GM12878 (cell line): ENCODE data around the gene SCMH1. TPM values are rescaled to one million over a fixed set of nuclear protein-coding genes. Genes with fewer than 3 reads are reported as not detected.

Experiments
- ATAC-seq: fragments of 200-7000 bp; cut with Tn5 transposase; 3 replicates; pipeline ENCODE4 v1.9.1; 2020; ENCODE audit warnings: mild to moderate bottlenecking, moderate library complexity
- BruUV-seq: library from RNA; stranded (reverse); fragments of 400-500 nt; replicated peaks from 2 replicates; lab custom pipeline; 2021; lab: Mats Ljungman, UMichigan
- CTCF ChIA-PET: fragments of 300-600 bp; sonication (Branson Sonifier 250); formaldehyde crosslinking; extraction: SDS; loops from one replicate; lab custom pipeline; 2021; ENCODE audit warnings: inconsistent platforms; lab: Yijun Ruan, JAX
- POLR2A ChIA-PET: fragments of 350-600 bp; formaldehyde crosslinking; extraction: SDS; loops from one replicate; lab custom pipeline; 2021; ENCODE audit warnings: inconsistent platforms; lab: Charles Lee
- RAD21 ChIA-PET: fragments of 300-600 bp; sonication (Branson Sonifier 250); formaldehyde crosslinking; loops from one replicate; lab custom pipeline; 2023; ENCODE audit warnings: antibody characterized with exemption; ENCODE audit not compliant: unreplicated experiment; lab: Charles Lee
- SMC1A ChIA-PET: fragments of 300-600 bp; sonication (Branson Sonifier 250); formaldehyde crosslinking; loops from one replicate; lab custom pipeline; 2023; ENCODE audit not compliant: unreplicated experiment, uncharacterized antibody; lab: Charles Lee
- DNase-seq: peaks from one replicate; pipeline ENCODE4 v3.0.0-alpha.2; 2011; ENCODE audit warnings: low read depth, low spot score
- FAIRE-seq: peaks from 3 replicates; lab custom pipeline; 2011; peaks lifted over from hg19 to GRCh38; lab: Jason Lieb, UNC
- H2AFZ ChIP-seq: 2 replicates; pipeline ENCODE4 v1.6.0; 2011; ENCODE audit warnings: low read depth, low read length, control low read depth; ENCODE audit not compliant: control insufficient read depth
- H3K27ac ChIP-seq: 2 replicates; pipeline ENCODE4 v1.5.1; 2011; ENCODE audit warnings: control low read depth; ENCODE audit not compliant: control insufficient read depth, insufficient read depth
- H3K27me3 ChIP-seq, 2 experiments: replicated peaks in 1 of 2; 2 replicates each; pipeline versions ENCODE4 v1.6.0 to v1.6.1; 2011; ENCODE audit warnings: low read length in 1 of 2; ENCODE audit not compliant: control insufficient read depth in 2 of 2, insufficient read depth in 2 of 2
- H3K36me3 ChIP-seq, 2 experiments: 2 replicates each; pipeline ENCODE4 v1.5.1; 2011; ENCODE audit warnings: low read length in 1 of 2; ENCODE audit not compliant: control insufficient read depth in 2 of 2, insufficient read depth in 2 of 2
- H3K4me1 ChIP-seq: 2 replicates; pipeline ENCODE4 v1.6.1; 2011; ENCODE audit warnings: mild to moderate bottlenecking, low read length, moderate library complexity, mixed read lengths; ENCODE audit not compliant: control insufficient read depth, insufficient read depth
- H3K4me2 ChIP-seq: 2 replicates; pipeline ENCODE4 v1.6.0; 2011; ENCODE audit warnings: control low read depth; ENCODE audit not compliant: control insufficient read depth, insufficient read depth
- H3K4me3 ChIP-seq: fragments of 200-600 bp; sonication (generic); 2 replicates; pipeline ENCODE4 v1.5.1; 2016
- H3K79me2 ChIP-seq: 2 replicates; pipeline ENCODE4 v1.6.0; 2011; ENCODE audit warnings: low read length; ENCODE audit not compliant: control insufficient read depth, insufficient read depth
- H3K9ac ChIP-seq: 2 replicates; pipeline ENCODE4 v1.8.0; 2011; ENCODE audit warnings: low read length, control low read depth, mixed read lengths; ENCODE audit not compliant: control insufficient read depth, insufficient read depth
- H3K9me3 ChIP-seq: replicated peaks from 3 replicates; pipeline ENCODE4 v1.5.1; 2011; ENCODE audit warnings: mild to moderate bottlenecking, low read length; ENCODE audit not compliant: control insufficient read depth, insufficient read depth
- H4K20me1 ChIP-seq: 2 replicates; pipeline ENCODE4 v1.6.0; 2011; ENCODE audit not compliant: control insufficient read depth, insufficient read depth
- BMI1 ChIP-seq: fragments of 450-650 bp; IDR thresholded peaks from 2 replicates; pipeline ENCODE4 v1.6.1; 2016; ENCODE audit warnings: mild to moderate bottlenecking, moderate library complexity, borderline replicate concordance
- CBX5 ChIP-seq: sonication (generic); IDR thresholded peaks from 2 replicates; pipeline ENCODE4 v1.6.1; 2016; ENCODE audit warnings: low read depth, moderate library complexity, mild to moderate bottlenecking, inconsistent platforms
- ETV6 ChIP-seq, 2 experiments: fragments of 450-650 bp in 1 of 2; IDR thresholded peaks in 1 of 2; conservative IDR thresholded peaks in 1 of 2; 2 replicates each; pipeline ENCODE4 v1.6.1; 2014; ENCODE audit warnings: antibody characterized with exemption in 1 of 2, borderline replicate concordance in 1 of 2, low read depth in 1 of 2, mild to moderate bottlenecking in 1 of 2, moderate library complexity in 1 of 2
- MTA2 ChIP-seq: fragments of 450-650 bp; IDR thresholded peaks from 2 replicates; pipeline ENCODE4 v1.6.1; 2016; ENCODE audit warnings: low read depth, mild to moderate bottlenecking, moderate library complexity
- MYB ChIP-seq: fragments of 150-350 bp; IDR thresholded peaks from 2 replicates; pipeline ENCODE4 v1.6.1; 2014; ENCODE audit warnings: mild to moderate bottlenecking, low read depth, low read length, borderline replicate concordance
- POLR2A ChIP-seq: IDR thresholded peaks from 2 replicates; pipeline ENCODE4 v1.6.1; 2011; ENCODE audit warnings: low read depth, mild to moderate bottlenecking, low read length
- RAD21 ChIP-seq: IDR thresholded peaks from 2 replicates; pipeline ENCODE4 v1.6.1; 2011; ENCODE audit warnings: mild to moderate bottlenecking, low read depth, low read length, moderate library complexity; ENCODE audit not compliant: insufficient read depth
- TCF7 ChIP-seq: IDR thresholded peaks from 2 replicates; pipeline ENCODE4 v1.6.1; 2014; ENCODE audit warnings: antibody characterized with exemption, borderline replicate concordance
- YBX1 ChIP-seq: fragments of 450-650 bp; IDR thresholded peaks from 2 replicates; pipeline ENCODE4 v1.6.1; 2016; ENCODE audit warnings: antibody characterized with exemption
- ZBTB33 ChIP-seq: fragments of 450-650 bp; IDR thresholded peaks from 2 replicates; pipeline ENCODE4 v1.6.1; 2017; ENCODE audit warnings: mild to moderate bottlenecking
- ZNF207 ChIP-seq: fragments of 450-650 bp; IDR thresholded peaks from 2 replicates; pipeline ENCODE4 v1.6.1; 2014; ENCODE audit warnings: antibody characterized with exemption, mild to moderate bottlenecking, borderline replicate concordance
- ZNF592 ChIP-seq: fragments of 450-650 bp; IDR thresholded peaks from 2 replicates; pipeline ENCODE4 v1.6.1; 2017; ENCODE audit warnings: mild to moderate bottlenecking, moderate library complexity
- WGBS: methylation state at CpG from one replicate; pipeline ENCODE4 v1.1.6; 2016; ENCODE audit warnings: low lambda C conversion rate; ENCODE audit not compliant: insufficient replicate concordance, insufficient coverage; ENCODE audit errors: missing lambda C conversion rate; 5-methylcytosine and 5-hydroxymethylcytosine counted together
- in situ Hi-C: fragments of 300-500 bp; cut with MboI; formaldehyde crosslinking; loops from 9 replicates; pipeline ENCODE4 v1.14.3; 2018; ENCODE audit warnings: mixed read lengths
- intact Hi-C: fragments of 100-400 bp; cut with micrococcal nuclease; formaldehyde crosslinking; loops from one replicate; pipeline ENCODE4 v1.14.2; 2022; ENCODE audit not compliant: unreplicated experiment
- polyA plus RNA-seq, 11 experiments: library from polyadenylated mRNA; depleted of rRNA in 4 of 11; unstranded in 6 of 11; stranded (reverse) in 5 of 11; fragments of >200 nt; fragmentation: Nextera tagmentation in 4 of 11; fragmentation: Illumina TruSeq in 1 of 11; extraction: Ambion mirVana in 4 of 11; extraction: Trizol in 1 of 11; gene quantifications; 1 replicate in 1 of 11; 2 replicates in 10 of 11; pipeline versions ENCODE4 v1.2.1 to v1.2.3, GENCODE V29; 2011 to 2016; ENCODE audit warnings: inconsistent platforms in 2 of 11, missing spikeins in 2 of 11, low read depth in 1 of 11
- total RNA-seq, 4 experiments: library from RNA; depleted of rRNA in 3 of 4; stranded (reverse); fragments of >200 nt in 3 of 4; fragmentation: Illumina TruSeq in 1 of 4; extraction: Trizol in 1 of 4; gene quantifications; 2 replicates each; pipeline versions ENCODE4 v1.2.1 to v1.2.3, GENCODE V29; 2013 to 2021

SCMH1 gene
- total and polyA plus RNA-seq, 10 of the 15 experiments (the other 5 are each of a cell fraction or from before 2014, with no cell fraction given), result 7.5 to 44.1 (median 27.8) TPM

- FAIRE-seq (no peak), DNase-seq (no peak), ATAC-seq (no peak)
- H3K36me3 ChIP-seq, result peaks cover under 1 to 22% of the 10 kb centered on the region in 2 experiments; a peak in 2 of 4 replicates
- no peak overlapping the region for H3K27ac ChIP-seq
- no peak overlapping the region for H3K9ac ChIP-seq
- no peak overlapping the region for H3K4me3 ChIP-seq
- no peaks in the 10 kb centered on the region for H4K20me1 ChIP-seq
- no peaks in the 10 kb centered on the region for H3K27me3 ChIP-seq
- in situ Hi-C loops (no loop called here), intact Hi-C loops (no loop called here)
- H3K4me1 ChIP-seq, result no peaks in the 10 kb centered on the region
- no TSS peak for BruUV-seq
- POLR2A ChIA-PET, result no interaction called here
- CTCF ChIA-PET, result no interaction called here
- RAD21 ChIA-PET, result no interaction called here
- 99% methylated on average over 17 of the region's 17 CpGs for WGBS
- TF ChIP-seq POLR2A (peak; percentile 69), MYB (no peak)
- no peak overlapping the region for H3K4me2 ChIP-seq
- SMC1A ChIA-PET, result interaction anchor here (1.0 kb wide), 1 partner anchor 93 kb away, joined by 3 read pairs; no protein-coding TSS in a partner anchor
- H3K79me2 ChIP-seq, result no peaks in the 10 kb centered on the region
- no peak overlapping the region for H2AFZ ChIP-seq
- no peaks in the 10 kb centered on the region for H3K9me3 ChIP-seq
Observed at GRCh38 chr1:41020109-41020576, 222.0 kb downstream of the SCMH1 start.

GRCh38 chr1:41019353-41019745 lies 222.8 kb downstream of the SCMH1 start:
- POLR2A ChIA-PET, result no interaction called here
- SMC1A ChIA-PET, result interaction anchor here (1.0 kb wide), 1 partner anchor 94 kb away, joined by 3 read pairs; no protein-coding TSS in a partner anchor
- no peak overlapping the region for H3K4me3 ChIP-seq
- no peak overlapping the region for H2AFZ ChIP-seq
- in situ Hi-C loops (no loop called here), intact Hi-C loops (no loop called here)
- BruUV-seq, result no TSS peak
- H3K9ac ChIP-seq, result no peak overlapping the region
- RAD21 ChIA-PET, result no interaction called here
- H3K4me2 ChIP-seq, result no peak overlapping the region
- no peak for FAIRE-seq
- no peaks in the 10 kb centered on the region for H3K4me1 ChIP-seq
- H3K36me3 ChIP-seq, result peaks cover 4 to 25% of the 10 kb centered on the region in 2 experiments; a peak in 2 of 4 replicates
- H3K9me3 ChIP-seq, result no peaks in the 10 kb centered on the region
- no peak overlapping the region for H3K27ac ChIP-seq
- CTCF ChIA-PET, result no interaction called here
- ATAC-seq, result no peak
- H3K79me2 ChIP-seq, result no peaks in the 10 kb centered on the region
- H4K20me1 ChIP-seq, result no peaks in the 10 kb centered on the region
- DNase-seq, result no peak
- H3K27me3 ChIP-seq, result no peaks in the 10 kb centered on the region
- WGBS, result 0% methylated on average over 2 of the region's 2 CpGs
- TF ChIP-seq RAD21, result no peak
- TF ChIP-seq YBX1, result no peak
- no peak for TF ChIP-seq ZBTB33
- no peak for TF ChIP-seq ETV6 (conservative IDR thresholded peaks at IDR 0.05 in 1 of 2, IDR thresholded peaks at IDR 0.05 in 1 of 2; ENCODE audit: borderline replicate concordance in 1 of 2, low read depth in 1 of 2)
- TF ChIP-seq ZNF592, result no peak
- no peak for TF ChIP-seq ZNF207
- no peak for TF ChIP-seq TCF7
- TF ChIP-seq BMI1, result no peak
- TF ChIP-seq MTA2, result no peak
- no peak for TF ChIP-seq CBX5
